ENCODE measurements around the gene PLXNA2.
A peak's percentile ranks its signal among the peaks of the same experiment; 100 is the strongest.

The PLXNA2 gene

DNA sequence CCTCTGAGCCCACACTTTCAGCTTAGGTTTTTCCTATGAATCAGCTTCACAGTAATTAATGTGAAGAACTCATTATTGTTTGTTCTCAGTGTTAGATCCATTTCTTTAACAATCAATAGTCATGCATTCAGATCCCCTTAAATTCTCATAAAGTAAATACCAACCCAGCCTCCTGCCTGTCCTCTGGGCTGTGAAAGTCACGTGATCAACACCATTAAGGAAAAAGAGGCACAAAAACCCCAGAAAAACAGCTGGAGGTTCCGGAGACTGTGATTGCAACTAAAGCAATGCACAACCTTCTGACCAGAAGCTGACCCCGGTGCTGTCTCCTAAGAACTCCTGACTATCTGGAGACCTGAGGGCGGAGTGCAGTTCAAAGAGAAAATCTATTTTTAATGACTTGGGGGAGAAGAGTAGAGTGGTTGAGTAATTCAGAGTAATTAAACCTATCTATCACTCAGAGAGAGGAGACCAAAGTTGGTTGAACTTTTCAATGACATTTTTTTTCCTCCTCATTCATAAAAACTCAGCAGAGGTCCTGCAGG, 132.5 kb downstream of the PLXNA2 start:
- DNase-seq: no peak

DNA sequence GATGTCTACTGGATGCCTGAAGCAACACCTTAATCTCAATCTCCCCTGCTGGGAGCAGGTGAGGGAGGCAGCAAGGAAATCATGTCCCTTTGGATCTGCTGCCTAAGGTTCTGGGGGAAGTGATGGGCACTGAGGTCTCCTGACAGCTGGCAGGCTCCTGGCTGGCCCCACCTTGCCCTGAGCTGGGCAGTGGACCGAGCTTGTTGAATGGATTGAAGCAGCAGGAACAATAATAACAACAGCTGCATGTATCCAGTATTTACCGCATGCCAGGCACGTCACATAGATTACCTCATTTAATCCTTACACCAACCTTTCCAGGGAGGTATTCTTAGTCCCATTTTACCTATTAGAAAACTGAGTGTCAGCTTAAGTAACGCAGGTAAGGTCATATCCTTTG, 133.9 kb downstream of the PLXNA2 start:
- no peak for DNase-seq

DNA sequence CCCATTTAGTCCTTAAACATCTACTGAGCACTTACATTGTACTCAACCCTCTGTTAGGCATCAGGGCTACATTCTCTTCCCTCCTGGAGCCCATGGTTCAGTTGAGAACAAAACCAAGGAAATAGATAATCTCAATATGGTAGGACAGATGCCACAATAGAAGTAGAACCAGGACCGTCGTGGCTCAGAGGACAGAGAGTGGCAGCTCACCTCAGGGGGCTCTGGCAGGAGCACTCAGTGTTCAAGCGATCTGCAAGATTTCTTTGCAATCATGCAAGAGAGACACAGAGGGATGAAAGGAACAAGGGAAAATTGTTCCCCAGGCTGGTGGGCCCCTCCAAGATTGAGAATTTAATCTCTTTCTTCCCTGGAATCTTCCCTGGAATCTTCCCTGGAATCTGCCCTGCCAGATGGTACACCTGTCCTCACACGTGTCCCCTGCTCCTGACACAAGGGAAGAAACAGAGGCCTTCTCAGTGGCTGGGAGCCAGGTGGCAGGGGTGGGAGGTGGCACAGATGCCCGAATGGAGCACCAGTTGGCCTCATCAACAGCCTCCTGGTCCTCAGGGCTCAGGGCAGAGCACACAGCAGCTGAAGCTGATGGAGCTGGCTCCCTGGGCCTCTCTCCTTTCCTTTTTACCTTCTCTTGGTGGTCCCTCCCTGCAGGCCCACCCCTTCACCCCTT, 135.4 kb downstream of the PLXNA2 start:
- no peak for DNase-seq

DNA sequence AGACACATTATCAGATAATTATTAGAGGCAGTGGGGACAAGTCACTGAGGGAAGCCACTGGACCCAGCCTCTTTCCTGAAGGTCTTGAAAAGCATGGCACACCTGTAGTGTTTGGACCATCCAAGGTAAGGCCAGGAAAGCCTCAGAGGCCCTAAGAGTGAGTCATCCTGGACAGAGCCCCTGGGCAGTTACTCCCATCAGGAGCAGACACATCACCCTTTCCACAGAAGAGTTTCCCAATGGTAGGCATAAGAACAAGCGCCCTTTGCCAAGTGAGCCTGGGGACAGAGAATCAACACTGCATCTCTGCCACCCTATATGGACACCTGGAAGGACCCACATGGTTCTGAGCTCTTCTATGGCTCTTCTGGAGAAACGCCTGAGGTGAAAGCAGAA, 136.0 kb downstream of the PLXNA2 start:
- no peak for DNase-seq

DNA sequence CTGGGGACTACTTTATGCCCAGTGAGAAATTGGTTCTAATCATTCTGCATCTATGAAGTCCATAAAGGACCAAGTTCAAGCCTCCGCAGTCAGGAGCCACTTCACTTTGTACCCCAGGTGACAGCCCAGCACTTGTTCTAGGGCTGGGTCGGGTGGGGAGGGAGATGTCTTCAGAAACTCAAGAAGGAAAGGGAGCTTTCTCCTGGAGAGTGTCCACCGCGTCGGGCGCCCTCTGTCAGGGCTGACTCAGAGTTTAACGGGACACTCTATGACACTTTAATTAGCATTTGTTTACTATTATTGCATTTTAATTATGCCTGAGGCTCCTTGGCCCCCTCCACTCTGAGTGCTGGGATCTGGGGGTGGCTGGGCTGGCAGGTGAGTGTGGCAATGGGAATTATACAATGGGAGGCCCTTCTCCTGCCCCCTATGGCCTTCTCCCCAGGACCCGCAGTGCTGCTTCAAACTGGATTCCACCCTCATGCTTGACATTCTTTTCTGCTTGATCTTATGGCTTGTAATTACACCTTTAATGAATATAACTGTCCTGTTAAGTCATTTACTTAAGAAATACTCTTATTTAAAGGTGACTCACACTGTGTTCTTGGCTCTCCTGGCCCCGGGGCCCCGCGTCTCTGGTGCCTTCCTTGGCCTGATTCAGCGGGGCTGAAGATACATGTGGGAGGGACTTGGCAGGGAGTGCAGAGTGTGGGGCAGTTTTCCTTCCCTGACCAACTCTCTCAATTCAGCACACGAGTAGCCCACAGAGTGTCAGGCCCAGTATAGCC, 136.6 kb downstream of the PLXNA2 start:
- DNase-seq: no peak

DNA sequence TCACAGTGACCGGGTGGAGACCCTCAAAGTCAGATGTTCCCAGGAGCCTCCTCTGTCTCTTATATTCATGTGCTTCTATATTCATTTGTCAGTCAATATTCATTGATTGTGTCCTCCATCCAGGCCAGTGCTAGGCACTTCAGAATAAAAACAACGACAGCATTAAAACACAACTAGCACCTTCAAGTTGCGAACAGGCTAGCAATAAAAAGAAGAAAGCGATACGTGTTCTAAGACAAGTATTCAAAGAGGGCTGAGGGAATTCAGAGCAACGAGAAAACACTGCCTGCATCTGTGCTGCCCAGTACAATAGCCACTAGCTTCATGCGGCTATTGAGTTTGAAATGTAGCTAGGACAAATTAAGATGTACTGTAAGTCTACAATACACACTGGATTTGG, 138.0 kb downstream of the PLXNA2 start:
- DNase-seq: no peak

DNA sequence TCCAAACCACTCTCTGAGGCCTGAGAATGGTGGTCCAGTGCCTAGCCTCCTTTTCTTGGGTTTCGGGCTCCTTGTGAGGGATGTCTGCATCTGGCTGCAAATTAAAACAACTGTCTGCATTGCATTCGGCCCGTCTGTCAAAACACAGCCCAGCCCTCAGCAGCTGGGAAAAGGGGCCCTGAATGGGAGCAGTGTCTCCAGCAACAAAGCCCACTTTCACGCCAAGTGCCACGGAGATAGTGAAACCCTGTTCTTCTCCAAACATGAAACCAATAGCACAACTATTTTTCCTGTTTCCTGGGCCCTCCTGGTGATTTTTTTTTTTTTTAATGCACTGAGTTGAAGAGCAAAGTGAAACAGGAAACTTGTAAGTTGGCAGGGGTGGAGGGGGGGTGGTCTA, 138.4 kb downstream of the PLXNA2 start:
- DNase-seq: peak; percentile 75

DNA sequence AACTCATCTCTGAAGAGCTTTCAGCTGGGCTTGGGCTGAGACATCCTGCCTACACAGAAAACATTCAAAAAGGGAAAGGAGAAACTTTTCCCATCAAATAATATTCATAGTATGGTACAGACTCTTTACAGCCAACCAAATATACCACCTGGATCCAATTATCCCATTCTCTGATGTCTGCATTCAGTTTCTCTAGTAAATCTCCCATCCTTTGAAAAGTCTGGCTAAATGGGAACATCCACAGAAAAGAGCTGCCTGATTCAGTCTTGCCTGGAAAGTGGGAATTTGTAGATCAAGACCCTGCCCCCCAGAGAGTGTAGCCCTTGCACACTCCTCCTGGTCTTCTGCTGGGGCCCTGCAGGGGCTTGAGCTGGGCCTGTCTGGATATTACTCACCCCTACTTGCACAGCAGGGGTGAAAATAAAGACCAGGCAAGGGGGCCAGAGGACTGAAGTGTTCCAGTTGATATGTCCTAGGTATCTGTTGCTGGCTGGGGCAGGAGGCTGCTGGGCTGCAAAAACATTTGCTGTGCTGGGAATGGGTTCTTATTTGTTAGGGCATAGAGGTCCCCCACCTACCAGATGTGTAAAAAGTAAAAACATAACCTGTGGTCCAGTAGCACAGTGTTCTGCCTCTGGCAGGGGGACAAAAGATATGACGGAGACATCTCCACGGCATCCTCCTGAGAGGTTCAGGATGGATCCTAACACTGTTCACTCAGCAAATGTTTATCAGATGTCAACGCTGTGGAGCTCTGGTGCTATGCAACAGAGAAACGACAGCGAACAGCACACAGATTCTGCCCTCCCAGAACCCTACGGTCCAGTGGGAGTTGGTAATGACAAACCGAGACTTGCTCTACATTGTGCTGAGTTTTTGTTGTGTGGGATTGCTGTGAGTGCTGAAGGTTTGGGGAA, 140.3 kb downstream of the PLXNA2 start:
- no peak for DNase-seq

DNA sequence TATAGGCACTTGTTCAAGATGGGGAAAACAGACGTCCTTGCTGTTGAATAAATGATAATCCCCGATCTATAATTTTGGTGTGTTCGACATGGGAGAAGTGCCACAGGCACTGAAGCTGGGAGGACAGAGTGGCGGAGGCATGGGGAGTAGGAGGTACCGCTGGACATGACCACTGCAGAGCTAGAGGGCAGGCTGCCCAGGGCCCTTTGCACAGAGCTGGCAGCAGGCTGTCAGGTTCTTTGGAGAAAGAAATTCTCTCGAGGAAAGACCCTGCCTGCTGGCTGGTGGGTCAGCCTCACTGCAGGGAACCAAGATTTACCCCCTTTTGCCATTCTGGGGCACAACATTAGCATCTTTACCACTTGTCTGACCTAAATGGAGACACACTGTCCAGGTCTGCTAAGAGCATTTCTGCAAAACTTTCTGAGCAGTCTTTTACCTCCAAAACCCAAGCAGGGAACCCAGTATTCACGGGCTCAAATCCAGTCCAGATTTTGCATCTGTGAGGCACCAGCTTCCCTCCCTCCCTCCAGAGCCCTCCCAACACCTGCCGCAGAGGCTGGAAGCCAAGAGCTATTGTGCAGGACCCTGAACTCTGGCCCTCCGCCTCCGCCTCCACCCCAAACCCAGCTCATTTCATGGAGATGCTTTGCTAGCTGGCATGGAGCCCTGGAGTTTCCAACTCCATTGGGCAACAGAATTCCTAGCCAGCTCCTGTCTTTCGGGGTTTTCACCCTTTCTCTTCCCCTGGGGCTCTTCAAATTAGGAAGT, 142.3 kb downstream of the PLXNA2 start:
- DNase-seq: peak; percentile 83

DNA sequence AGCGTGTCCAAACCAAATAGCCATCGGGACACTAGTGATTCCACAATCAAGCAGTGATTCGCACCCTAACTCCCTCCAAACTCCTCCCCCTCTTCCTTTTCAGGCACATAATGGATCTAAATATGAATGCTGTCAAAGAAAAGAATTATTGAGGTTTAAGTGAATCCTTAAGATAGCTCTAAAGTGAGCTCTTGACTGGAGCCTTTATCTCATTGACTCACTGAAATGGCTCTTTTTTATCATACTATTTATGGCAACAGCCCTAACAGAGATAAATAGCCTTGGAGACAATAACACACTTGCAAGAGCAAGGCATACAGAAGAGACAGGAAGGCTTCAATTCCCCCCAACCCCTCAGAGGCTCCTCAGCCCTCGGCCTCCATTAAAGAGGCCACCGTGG, 143.3 kb downstream of the PLXNA2 start:
- no peak for DNase-seq

DNA sequence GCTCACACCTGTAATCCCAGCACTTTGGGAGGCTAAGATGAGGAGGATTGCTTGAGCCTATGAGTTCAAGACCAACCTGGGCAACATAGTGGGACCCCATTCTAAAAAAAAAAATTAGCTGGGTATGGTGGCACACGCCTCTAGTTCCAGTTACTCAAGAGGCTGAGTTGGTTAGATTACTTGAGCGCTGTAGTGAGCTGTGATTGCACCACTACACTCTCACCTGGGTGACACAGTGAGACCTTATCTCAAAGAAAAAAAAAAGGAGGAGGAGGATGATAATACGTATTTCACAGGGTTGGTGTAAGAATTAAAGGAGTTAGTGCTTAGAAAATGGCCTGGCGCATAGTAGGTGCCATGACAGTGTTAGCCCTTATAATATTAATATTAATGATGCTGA, 144.1 kb downstream of the PLXNA2 start:
- DNase-seq: no peak

DNA sequence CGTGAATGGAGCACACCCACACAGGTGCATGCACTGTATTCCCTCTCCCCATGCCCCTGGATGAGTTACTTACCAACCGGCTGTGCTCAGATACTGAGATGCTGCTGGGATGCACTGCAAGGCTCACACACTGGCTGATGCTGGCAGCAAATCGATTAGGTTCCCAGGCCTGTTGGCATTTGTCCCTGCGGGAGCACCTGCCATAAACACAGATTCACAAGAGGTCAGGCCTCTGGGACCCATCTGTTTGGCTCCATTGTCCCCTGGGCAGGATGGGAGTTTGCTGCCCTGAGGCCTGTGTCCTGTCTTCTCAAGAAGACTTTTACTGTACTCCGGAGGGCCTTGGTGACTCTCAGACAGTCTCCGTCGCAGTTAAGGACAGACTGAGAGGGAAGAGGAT, 145.4 kb downstream of the PLXNA2 start:
- DNase-seq: no peak

DNA sequence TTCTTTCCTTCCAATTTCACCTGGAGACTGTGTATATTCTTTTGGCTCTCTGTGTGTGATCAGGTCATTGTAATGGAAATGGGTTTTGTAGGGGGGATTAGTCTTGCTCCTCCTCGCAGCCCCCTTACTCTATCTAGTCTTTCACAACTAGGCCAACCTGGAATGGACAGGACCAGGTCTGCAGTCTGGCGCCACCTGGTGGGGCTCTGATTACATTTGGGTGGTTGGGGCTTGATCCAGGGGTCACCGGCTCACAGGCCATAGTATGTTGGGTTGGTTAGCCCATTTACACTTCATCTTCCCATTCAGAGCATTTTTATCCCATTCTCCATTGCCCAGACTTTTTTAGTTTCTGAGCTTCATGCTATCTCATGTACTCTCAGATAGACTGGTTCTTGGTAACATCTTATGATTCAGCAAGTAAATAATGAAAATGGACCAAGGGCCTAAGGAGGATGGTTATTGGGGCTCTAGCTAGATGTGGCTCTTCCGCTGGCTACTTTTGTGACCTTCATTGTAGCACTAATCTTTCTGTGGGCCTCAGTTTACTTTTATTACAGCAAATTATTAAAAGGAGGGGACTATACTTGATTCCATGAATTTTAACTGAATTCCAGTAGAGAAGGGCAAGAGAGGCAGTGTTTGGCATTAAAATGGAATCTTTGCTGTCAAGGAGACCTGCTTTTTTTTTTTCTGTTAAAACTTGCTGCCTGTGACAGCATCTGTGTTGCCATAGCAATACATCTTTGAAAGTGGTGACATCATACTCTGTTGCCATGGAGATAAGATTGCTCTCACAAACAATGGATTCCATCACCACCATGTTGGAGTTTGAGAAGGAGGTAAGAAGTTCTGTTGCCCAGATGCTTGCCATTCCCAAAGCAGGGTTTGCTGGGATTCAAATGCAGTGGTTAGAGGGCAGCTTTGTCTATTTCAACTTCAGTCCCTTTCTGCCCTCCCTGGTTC, 150.1 kb downstream of the PLXNA2 start:
- DNase-seq: peak; percentile 73

DNA sequence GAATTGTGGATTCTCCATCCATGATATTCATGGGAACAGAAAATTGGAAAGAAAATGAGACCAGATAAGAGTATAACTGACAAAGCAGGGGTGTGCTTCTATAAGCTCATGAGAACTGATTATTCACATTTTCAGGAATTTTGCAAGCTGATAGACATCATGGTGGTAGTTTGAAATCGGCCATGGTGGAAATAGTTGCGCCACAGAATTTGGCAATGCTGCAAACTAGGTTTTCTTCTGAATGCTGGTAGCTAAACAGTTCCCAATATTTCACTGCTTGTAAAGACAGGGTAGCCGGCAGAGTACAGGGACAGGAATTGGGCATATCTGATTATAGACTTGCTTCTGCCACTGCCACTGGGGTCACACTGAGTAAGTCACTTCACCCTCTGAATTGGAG, 151.1 kb downstream of the PLXNA2 start:
- no peak for DNase-seq

DNA sequence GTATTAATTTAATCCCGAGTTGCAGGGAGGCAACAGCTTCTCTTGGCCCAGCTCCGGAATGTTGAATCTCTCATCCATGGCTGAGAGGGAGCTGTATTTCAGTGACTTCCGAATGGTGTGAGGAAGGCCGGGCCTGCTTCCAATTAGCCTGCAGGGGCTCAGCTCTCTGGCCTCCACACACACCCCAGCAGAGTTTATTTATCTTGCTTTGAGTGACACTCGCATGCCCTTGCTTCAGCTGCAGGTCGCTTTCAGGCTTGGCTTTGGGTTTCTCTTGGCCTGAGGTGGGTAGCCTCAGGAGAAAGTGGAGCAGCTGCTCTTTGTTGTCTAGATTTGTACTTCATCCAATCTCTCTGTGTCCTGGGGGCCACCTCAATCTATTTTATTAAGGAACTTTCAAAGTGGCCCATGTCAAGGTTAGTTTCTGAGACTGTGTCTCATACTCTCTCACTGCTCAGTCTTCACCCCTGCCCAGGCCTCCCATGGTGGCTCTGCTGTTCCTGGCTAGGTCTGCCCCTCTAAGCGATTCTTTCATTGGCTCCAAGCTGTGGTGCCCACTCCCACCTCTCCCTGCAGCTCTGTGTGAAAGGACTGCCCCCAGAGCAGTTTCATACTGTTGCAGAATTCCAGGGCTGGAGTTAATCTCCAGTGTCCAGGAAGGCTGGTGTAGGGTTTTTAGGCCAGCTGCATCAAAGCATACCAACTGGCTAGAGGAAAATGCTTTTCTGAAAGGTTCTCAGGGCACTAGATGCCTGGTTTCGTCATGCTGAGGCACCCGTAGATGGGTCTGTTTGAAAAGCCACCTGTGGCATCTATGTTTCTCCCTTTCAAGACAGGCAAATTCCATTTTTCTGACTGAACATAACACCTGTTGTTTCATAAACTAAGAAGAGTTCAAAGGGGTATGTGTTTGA, 153.5 kb downstream of the PLXNA2 start:
- no peak for DNase-seq

DNA sequence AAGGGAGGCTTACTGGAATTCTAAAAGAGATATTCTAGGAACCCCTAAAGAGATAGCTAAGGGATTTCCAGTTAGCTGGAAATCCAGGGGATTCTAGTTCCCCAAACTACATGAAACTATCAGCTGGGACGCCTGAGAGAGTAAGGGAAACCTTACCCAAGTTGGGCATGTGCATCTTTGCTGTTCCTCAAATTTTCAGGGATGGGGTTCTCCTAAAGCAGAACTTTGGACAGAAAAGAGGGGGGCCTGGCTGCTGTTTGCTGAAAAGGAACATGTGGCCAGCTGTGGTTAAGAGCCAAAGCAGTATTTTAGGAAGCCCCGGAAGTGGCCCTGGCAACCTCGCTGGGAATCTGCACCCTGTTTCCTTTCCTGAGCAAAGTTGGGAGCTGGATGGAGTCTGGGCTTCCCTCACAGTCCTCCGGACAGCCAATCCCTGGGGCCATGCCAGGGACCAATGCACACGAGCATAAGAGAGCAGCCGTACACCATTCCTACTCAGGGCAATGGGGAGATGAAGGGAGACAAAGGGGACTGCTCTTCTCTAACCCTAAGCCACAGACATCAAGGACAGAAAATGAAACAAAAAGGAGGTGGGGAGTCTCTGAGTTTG, 154.3 kb downstream of the PLXNA2 start:
- no peak for DNase-seq

DNA sequence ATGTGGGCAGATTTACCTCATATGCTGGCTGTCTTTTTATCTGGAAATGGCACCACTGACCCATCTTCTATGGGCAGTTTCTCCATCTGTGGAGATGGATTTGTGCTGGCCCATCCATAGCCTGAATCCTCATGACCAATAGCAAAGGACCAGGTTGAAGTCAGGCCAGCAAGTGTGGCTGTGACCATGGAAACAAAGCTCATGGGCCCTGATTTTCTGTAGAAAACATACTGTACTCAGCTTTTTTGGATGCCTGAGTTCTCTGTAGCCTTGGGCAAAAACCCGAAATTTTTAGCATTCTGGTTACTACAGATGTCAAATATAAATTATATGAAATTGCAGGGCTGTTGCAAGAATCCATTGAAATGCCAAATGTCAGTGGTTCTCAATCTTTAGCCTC, 155.0 kb downstream of the PLXNA2 start:
- DNase-seq: no peak

DNA sequence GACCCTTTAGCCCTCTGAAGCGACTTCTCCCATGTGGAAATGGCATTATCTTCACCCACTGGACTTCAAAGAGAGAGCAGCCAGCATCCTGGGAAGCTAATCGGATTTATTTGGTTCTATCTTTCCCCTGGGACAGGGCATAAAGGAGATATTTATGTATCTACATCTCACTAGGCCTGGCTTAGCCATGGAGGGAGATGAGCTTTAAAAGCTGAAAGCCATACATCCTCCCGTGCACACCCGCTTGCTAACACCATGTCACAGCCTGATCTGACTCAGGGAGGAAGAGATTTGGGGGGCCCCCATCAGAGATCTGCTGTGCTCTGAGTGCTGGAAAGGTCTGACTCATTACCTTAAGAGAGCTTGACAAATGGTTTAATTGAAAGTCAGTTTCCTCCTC, 155.9 kb downstream of the PLXNA2 start:
- DNase-seq: no peak

DNA sequence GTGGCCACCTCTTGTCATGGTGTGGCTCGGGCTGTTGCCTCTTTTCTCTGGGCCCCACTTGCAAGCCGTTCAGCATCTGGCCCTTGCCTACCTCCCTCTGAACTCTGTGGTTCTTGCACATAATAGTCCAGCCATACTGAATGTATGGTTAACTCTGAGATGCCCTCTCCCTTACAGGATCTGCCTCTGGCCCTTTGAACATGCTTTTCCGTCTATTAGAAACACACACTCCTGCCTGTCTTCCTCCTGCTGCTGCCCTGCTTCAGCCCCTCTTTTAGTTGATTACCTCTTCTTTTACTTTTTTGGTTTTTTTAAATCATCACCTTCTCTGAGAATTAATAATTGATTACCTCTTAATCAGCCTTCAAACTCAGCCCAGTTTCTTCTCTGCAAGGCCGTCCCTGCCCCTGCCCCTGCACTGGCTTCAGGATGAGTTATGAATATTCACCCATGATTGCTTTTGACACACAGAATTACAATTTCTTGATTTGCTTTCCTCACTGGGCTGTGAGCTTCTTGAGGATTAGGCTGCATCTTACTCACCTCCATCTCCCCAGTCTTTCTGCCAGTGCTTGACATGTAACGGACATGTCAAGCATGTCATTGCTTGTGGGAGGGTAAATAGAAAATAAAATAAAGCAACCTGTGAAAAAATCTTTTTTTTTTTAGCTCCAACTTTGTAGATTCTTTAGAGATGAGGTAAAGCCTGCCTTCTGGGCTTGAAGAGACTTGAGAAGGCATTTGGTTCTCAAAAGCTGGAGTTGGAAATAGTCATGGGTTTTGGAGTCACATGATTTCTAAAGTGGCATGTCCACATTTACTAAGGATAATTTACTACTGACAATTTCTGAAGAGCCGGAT, 158.3 kb downstream of the PLXNA2 start:
- DNase-seq: no peak
